GM13977 (cell line): Measurements from ENCODE around the gene NR1H4.

ENCODE experiments used
- DNase-seq: peaks from one replicate; pipeline ENCODE4 v3.0.0; 2012; ENCODE audit warnings: low spot score
- CTCF ChIP-seq: IDR thresholded peaks from 2 replicates; pipeline ENCODE4 v1.5.1; 2012; ENCODE audit warnings: mild to moderate bottlenecking, control low read depth; ENCODE audit not compliant: insufficient read depth; ENCODE audit errors: extremely low read depth, missing control alignments
- in situ Hi-C: fragments of 300-500 bp; cut with MboI; formaldehyde crosslinking; loops from one replicate; pipeline ENCODE4 v1.12.0; 2022; ENCODE audit warnings: low sequenced_read_pairs, low pct_unique_long_range_greater_than_20kb, mixed read lengths, inconsistent platforms; ENCODE audit not compliant: unreplicated experiment

Gene NR1H4

GRCh38 chr12:100461330-100461973 is 12.2 kb upstream of the NR1H4 start:
- DNase-seq, result no peak
- TF ChIP-seq CTCF, result no peak
- in situ Hi-C loops, result no loop called here

GRCh38 chr12:100463661-100464060 is 10.0 kb upstream of the NR1H4 start:
- no peak for TF ChIP-seq CTCF
- in situ Hi-C loops, result no loop called here
- no peak for DNase-seq

- in situ Hi-C loops, result no loop called here
- no peak for TF ChIP-seq CTCF
- no peak for DNase-seq
These were observed 9.1 kb upstream of the NR1H4 start for GRCh38 chr12:100464529-100464928.

GRCh38 chr12:100468126-100468525 is 5.5 kb upstream of the NR1H4 start:
- TF ChIP-seq CTCF, result no peak
- DNase-seq, result no peak
- in situ Hi-C loops, result no loop called here

- TF ChIP-seq CTCF, result no peak
- DNase-seq, result no peak
- in situ Hi-C loops, result no loop called here
These were observed 1.3 kb upstream of the NR1H4 start for GRCh38 chr12:100472325-100472724.

GRCh38 chr12:100473050-100473715 is 483 bp upstream of the NR1H4 start:
- in situ Hi-C loops, result no loop called here
- no peak for DNase-seq
- TF ChIP-seq CTCF, result no peak

- TF ChIP-seq CTCF, result no peak
- DNase-seq, result no peak
These were observed 951 bp downstream of the NR1H4 start for GRCh38 chr12:100474617-100475016.

More at GRCh38 chr12:100474617-100475016, 951 bp downstream of the NR1H4 start:
- in situ Hi-C loops, result no loop called here
